GM18873 (cell line): Measurements from ENCODE around the gene CD160.
"Not testable (repeated sequence)": the region's sequence is repeated elsewhere in the genome, so short reads cannot be mapped to it uniquely, and the experiment has no call there.

Experiments used
- ATAC-seq: cut with Tn5 transposase; IDR thresholded peaks from one replicate; pipeline ENCODE4 v1.9.1; 2021; ENCODE audit warnings: mild to moderate bottlenecking, moderate library complexity, moderate number of reproducible peaks; ENCODE audit not compliant: unreplicated experiment, low FRiP score

The CD160 gene

GRCh38 chr1:145708063-145708462 is 11.2 kb upstream of the CD160 start:
- ATAC-seq: no peak

GRCh38 chr1:145710291-145711027 is 8.8 kb upstream of the CD160 start:
- ATAC-seq: no peak

GRCh38 chr1:145711213-145711651 is 8.1 kb upstream of the CD160 start:
- no peak for ATAC-seq

GRCh38 chr1:145714524-145715111 is 4.7 kb upstream of the CD160 start:
- ATAC-seq: no peak

- ATAC-seq: no peak
Measured at GRCh38 chr1:145716641-145717345, 2.5 kb upstream of the CD160 start.

GRCh38 chr1:145717833-145718232 is 1.5 kb upstream of the CD160 start:
- no peak for ATAC-seq

- not testable (repeated sequence) for ATAC-seq
Measured at GRCh38 chr1:145718465-145718864, 834 bp upstream of the CD160 start.

- ATAC-seq: no peak
Measured at GRCh38 chr1:145720556-145720877, 1.2 kb downstream of the CD160 start.

GRCh38 chr1:145720878-145721671 is 1.8 kb downstream of the CD160 start:
- no peak for ATAC-seq

GRCh38 chr1:145726193-145726592 is 6.9 kb downstream of the CD160 start:
- not testable (repeated sequence) for ATAC-seq

- no peak for ATAC-seq
Measured at GRCh38 chr1:145729196-145729595, 9.9 kb downstream of the CD160 start.

GRCh38 chr1:145729666-145730436 is 10.6 kb downstream of the CD160 start:
- ATAC-seq: no peak

GRCh38 chr1:145730467-145730866 is 11.2 kb downstream of the CD160 start:
- ATAC-seq: no peak

GRCh38 chr1:145730900-145731299 is 11.6 kb downstream of the CD160 start:
- ATAC-seq: no peak

- no peak for ATAC-seq
Measured at GRCh38 chr1:145736191-145736590, 16.9 kb downstream of the CD160 start.

- ATAC-seq: no peak
Measured at GRCh38 chr1:145740269-145740668, 21.0 kb downstream of the CD160 start.

- no peak for ATAC-seq
Measured at GRCh38 chr1:145747398-145748247, 28.3 kb downstream of the CD160 start.

GRCh38 chr1:145750426-145750825 is 31.1 kb downstream of the CD160 start:
- ATAC-seq: no peak

- no peak for ATAC-seq
Measured at GRCh38 chr1:145751491-145752037, 32.3 kb downstream of the CD160 start.
